Stomach (tissue), 4 donors: ENCODE results near the gene ERC1.

Source experiments
- POLR2A ChIP-seq, 4 donors: fragments of 450-650 bp; IDR thresholded peaks; one replicate each; pipeline ENCODE4 v1.6.1; 2016; ENCODE audit warnings: antibody characterized with exemption in 4 of 4, control low read depth in 2 of 4, mild to moderate bottlenecking in 1 of 4, moderate library complexity in 1 of 4
- TF ChIP-seq, protein P1 (sequence below), 7 experiments: fragments of 450-650 bp in 4 of 7; fragments of 200-600 bp in 3 of 7; sonication (generic) in 3 of 7; IDR thresholded peaks; one replicate each; pipeline ENCODE4 v1.5.1; 2016 to 2019; ENCODE audit warnings: antibody characterized with exemption in 7 of 7, control low read depth in 2 of 7, mild to moderate bottlenecking in 1 of 7

DNA sequence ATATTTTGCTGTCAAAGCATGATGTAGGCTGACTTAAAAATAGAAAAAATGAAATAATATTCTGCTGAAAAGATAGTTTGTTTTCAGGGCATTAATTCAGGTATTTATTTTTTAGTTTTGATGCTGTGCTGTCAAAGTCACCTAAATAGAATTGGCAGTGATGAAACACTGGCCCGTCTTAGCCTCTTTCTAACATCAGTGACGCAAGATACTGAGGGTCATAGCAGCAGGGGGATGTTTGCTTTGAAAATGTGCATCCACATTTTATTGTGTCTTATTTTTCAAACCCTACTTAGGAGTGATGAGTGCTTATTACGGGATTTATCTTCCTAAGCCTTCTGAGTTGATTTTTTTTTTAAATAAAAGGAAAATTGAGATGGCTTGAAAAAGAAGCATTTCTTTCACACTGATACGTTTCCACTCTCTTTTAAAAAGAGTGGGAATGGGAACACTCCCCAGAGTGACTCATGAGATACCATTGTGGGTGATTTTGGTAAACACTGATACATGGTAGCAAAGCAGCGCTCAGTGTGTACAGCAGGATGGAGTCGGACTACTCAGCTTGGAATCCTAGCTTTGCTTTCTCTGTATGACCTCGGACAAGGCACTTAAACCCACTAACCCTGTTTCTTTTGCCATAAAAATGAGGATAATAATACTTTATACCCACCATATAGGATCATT, 290.8 kb downstream of the ERC1 start:
- TF ChIP-seq, protein P1, sequence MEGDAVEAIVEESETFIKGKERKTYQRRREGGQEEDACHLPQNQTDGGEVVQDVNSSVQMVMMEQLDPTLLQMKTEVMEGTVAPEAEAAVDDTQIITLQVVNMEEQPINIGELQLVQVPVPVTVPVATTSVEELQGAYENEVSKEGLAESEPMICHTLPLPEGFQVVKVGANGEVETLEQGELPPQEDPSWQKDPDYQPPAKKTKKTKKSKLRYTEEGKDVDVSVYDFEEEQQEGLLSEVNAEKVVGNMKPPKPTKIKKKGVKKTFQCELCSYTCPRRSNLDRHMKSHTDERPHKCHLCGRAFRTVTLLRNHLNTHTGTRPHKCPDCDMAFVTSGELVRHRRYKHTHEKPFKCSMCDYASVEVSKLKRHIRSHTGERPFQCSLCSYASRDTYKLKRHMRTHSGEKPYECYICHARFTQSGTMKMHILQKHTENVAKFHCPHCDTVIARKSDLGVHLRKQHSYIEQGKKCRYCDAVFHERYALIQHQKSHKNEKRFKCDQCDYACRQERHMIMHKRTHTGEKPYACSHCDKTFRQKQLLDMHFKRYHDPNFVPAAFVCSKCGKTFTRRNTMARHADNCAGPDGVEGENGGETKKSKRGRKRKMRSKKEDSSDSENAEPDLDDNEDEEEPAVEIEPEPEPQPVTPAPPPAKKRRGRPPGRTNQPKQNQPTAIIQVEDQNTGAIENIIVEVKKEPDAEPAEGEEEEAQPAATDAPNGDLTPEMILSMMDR (IDR thresholded peaks at IDR 0.05), result no peak
- TF ChIP-seq POLR2A (IDR thresholded peaks at IDR 0.05), result no peak
